ENCODE measurements around the gene MED16.

Gene MED16

GRCh38 chr19:871446-872265 lies 21.3 kb downstream of the MED16 start:
- DNase-seq (ENCODE audit: low spot score): no peak

- no peak for DNase-seq (ENCODE audit: low spot score)
Measured at GRCh38 chr19:870963-871401, 22.0 kb downstream of the MED16 start.

GRCh38 chr19:870314-870713 lies 22.7 kb downstream of the MED16 start:
- no peak for DNase-seq (ENCODE audit: low spot score)

DNA sequence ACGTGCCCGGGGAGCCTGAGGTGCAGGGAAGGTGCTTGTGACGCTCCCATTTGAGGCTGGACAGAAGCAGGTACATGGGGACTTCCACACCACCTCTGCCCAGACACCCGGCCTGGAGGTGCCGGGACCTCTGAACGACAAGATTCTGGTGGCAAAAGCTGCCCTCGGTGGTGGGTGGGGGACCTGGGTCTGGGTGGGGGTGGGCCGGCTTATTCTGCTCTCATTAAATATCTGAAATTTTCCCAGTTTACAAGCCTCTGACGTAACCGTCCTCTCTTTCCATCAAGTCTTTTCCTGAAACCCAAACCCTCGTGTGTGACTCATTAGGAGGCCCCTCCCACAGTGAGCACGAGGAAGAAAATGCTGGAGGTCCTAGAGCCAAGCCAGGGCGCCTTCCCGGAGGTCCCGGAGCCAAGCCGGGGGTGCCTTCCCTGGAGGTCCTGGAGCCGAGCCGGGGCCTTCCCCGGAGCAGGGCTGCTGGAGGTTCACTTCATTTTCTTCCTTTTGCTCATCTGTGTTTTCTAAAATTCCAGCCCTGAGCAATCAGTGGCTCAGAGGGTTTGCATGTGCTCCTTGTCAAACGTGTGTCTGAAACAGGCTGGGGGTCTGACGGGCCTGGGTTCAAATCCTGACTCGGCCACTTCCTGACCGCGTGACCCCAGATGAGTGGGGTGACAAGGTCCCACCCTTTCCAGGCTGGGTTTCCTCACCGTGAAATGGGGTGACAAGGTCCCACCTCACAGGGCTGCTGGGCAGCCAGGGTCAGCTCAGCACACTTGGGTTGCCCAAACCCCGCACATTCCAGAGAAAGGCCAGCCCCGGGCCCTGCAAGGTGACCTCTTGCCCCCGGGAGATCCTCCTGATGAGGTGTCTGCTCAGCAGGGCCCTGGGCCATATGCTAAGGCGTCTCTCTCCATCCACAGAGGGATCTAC lies 23.5 kb downstream of the MED16 start:
- no peak for DNase-seq (ENCODE audit: low spot score)

DNA sequence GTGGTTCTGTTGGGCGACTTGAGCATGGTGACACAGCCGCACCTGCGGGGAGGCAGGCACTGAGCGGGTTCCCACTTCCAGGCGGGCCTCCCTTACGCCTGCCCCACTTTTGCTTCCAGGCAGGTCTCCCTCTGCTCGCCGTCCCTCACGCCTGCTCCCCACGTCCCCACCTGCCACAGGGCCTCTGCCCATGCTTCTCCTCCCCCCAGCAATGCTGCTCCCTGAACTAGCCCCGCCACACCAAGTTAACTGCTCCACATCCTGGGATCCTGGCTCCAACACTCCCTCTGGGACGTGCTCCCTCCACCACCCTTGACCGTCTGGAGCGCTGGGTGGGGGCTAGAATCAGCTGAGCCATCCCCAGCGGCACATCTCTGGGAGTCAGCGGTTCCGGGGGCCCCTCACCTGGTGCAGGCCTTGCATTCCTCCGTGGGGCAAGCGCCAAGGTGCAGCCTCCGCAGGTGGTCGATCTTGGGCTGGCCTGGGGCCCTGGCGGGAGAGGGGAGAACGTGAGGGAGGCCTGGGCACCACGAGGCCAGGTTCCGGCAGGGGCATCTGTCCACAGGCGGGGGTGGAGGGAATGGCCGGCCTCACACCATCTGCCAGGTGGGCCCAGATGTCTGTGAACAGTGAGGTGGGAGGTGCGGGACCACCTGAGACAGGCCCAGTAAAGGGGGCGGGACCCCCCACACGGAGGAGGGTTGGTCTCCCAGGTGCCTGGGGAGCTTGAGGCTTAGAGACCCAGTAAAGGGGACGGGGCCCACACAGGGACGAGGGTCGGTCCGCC lies 24.3 kb downstream of the MED16 start:
- no peak for DNase-seq (ENCODE audit: low spot score)

DNA sequence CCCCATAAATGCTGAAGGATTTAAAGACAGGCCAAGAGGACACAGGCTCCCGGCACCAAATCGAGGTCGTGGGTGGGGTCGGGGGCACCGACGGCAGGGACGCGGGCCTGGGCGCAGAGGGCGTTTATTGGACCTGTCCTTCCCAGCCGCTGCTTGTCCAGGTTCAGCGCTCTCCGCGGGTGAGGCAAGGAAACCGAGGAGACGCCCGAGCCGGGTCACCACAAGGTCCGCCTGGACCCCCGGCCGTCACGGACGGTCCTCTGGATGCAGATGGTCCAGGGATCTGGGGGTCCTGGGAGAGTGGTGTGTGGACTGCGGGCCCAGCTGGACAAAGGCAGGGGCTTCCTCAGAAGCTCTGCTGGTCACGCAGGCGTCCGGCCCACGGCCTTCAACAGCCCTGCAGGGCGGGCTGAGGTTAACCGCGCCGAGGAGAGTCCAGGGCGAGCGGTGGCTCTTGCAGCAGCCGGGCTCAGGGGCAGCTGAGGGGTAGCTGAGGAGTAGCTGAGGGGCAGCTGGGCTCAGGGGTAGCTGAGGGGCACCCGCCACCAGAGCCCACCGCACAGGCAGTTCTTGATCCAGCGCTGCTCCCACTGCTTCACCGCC lies 25.0 kb downstream of the MED16 start:
- DNase-seq (ENCODE audit: low spot score): no peak

DNA sequence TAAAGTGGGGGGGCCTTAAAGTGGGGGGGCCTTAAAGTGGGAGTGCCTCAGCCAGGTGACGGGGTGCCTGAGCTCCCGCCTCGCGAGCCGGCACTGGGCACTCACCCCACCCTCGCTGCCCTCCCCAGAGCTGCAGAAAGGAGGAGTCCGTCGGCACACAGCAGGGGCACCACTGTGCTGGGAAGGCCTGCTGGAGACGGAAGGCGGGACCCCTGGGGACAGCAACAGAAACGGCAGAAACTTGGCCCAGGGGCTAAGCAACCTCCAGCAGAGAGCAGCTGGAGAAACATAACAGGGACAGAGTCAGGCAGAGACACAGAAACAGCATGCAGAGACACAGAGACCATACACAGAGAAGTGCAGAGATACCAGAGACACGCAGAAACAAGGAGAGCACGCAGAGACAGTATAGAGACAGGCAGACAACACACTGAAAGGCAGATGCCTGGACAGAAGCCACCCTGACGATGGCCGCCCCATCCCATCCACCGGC lies 25.6 kb downstream of the MED16 start:
- DNase-seq (ENCODE audit: low spot score): no peak

DNA sequence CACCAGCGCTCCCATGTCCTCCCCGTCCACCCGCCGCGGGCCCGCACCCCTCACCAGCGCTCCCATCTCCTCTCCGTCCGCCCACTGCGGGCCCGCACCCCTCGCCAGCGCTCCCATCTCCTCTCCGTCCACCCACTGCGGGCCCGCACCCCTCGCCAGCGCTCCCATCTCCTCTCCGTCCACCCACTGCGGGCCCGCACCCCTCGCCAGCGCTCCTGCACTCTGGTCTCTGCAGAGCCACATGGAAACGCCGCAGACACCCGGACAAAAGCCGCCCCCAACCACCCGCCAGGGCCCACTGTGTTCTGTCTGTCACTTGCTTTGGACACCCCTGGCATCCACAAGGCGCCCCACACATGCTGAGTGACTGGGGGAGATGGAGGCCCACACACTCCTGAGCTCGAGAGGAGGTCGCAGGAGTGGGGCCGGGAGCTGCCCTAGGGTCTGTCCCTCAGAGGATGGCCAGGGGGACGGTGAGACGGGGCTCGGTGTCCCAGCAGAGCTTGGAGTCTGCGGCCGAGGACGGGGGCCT lies 26.2 kb downstream of the MED16 start:
- DNase-seq (ENCODE audit: low spot score): no peak

DNA sequence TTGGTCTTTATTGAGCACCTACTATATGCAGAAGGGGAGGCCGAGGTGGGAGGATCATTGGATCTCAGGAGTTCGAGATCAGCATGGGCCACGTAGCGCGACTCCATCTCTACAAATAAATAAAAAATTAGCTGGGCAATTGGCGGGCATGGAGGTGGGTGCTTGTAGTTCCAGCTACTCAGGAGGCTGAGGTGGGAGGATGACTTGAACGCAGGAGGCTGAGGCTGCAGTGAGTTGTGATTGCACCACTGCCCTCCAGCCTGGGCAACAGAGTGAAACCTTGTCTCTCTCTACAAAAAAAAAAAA lies 29.7 kb downstream of the MED16 start:
- no peak for DNase-seq (ENCODE audit: low spot score)

- DNase-seq (ENCODE audit: low spot score): no peak
Measured at GRCh38 chr19:862581-863314, 30.2 kb downstream of the MED16 start.

DNA sequence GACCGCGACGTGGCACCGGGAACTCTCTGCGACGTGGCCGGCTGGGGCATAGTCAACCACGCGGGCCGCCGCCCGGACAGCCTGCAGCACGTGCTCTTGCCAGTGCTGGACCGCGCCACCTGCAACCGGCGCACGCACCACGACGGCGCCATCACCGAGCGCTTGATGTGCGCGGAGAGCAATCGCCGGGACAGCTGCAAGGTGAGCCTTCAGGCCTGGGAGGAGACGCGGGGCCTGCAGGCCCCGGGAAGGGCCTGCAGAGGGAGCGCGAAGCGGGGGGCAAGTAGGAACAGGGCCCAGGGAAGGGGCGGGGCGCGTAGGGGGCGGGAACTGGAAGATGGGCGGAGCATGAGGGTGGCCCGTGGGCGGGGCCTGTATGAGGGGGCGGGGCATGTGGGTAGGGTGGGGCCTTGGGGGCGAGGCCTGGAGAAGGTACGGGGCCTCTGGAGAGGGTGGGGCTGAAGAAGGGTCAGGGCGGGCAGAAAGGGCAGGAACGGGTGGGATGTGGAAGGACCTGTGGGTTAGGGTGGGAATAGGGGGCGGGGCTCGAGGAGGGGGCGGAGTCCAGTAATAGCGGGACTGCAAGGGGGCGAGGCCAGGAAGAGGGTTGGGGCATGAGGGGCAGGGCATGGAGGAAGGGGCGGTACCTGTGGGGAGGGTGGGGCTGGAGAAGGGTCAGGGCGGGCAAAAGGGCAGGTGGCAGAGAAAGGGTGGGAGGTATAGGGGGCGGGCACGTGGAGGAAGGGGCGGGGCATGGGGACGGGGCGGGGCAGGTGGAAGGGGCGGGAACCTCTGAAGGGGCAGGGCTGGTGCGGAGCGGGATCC lies 31.0 kb downstream of the MED16 start:
- no peak for DNase-seq (ENCODE audit: low spot score)

DNA sequence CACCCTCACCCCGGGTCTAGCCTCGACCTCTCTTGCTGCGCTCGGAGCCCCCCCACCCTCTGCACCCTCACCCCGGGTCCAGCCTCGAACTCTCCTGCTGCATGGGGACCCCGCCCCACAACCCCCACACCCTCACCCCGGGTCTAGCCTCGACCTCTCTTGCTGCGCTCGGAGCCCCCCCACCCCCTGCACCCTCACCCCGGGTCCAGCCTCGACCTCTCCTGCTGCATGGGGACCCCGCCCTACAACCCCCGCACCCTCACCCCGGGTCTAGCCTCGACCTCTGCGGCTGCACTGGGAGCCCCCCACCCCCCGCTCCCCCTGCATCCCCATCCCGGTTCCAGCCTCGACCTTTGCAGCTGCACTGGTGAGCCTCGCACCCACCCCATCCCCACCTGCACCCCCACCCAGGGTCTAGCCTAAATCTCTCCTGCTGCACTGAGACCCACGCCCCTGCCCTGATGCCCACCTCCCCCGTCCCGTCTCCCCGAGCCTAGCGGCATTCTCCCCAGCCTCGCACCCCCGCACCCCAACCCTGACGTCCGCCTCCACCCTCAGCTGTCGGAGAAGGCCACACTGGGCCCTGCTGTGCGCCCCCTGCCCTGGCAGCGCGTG lies 31.7 kb downstream of the MED16 start:
- no peak for DNase-seq (ENCODE audit: low spot score)

DNA sequence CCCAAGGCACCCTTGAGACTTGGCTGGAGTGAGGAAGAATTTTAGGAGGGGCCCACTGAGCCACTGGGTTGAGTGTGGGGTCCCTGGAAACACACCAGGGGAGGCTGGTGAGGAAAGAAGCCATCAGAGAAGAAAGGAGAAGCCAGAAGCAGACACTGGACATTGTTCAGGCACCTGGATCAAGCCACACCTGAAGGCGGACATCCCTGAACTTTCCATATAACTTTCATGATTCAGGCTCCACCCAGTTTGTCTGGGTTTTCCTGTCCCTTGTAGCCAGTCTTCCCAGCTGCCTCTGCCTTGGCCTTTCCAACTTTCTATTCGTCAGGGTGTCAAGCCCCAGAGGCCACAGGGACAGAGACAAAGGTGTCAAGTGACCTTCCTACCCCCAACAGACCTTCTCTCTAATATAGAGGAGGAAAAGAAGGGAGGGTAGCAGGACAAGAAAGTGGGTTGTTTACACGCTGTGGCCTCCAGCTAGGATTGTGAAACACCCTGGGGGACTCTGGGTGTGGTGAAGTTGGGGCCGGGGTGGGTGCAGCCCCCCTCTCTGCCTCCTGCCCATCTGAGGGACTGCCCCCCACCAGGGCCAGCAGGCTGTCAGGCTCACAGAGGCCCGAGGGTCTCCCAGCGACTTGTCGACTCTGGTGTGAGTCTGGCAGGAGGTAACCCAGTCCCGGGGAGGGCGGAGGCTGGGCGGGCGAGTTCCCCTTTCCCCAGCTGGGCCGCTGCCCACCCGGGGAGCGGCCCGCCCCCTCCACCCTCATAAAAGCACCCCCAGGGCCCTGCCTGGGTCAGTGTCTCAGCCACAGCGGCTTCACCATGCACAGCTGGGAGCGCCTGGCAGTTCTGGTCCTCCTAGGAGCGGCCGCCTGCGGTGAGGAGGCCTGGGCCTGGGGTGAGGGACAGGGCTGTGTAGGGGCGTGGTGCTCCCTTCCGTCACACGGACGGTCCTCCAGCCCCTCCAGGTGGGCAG lies 33.8 kb downstream of the MED16 start, which contains the start of gene CFD:
TSS of gene CFD (plus strand) at position 797 of the 976 bp plus-strand sequence. CDS start at position 823, 26 bp downstream.
- no peak for DNase-seq (ENCODE audit: low spot score)

- DNase-seq (ENCODE audit: low spot score): no peak
Measured at GRCh38 chr19:858284-858683, 34.7 kb downstream of the MED16 start.

GRCh38 chr19:855566-856120 lies 37.3 kb downstream of the MED16 start:
- DNase-seq (ENCODE audit: low spot score): no peak

GRCh38 chr19:855142-855541 lies 37.8 kb downstream of the MED16 start:
- no peak for DNase-seq (ENCODE audit: low spot score)

- no peak for DNase-seq (ENCODE audit: low spot score)
Measured at GRCh38 chr19:854549-854948, 38.4 kb downstream of the MED16 start.
